K562 (cell line): Measurements from ENCODE around the gene TAF1B.

Experiments used
- PHB2 ChIP-seq: fragments of 450-650 bp; IDR thresholded peaks from 2 replicates; pipeline ENCODE4 v1.6.1; 2017; ENCODE audit warnings: low read depth
- PHTF2 ChIP-seq: fragments of 250-450 bp; sonication (Bioruptor Pico); IDR thresholded peaks from 2 replicates; pipeline ENCODE4 v1.5.0; 2021; ENCODE audit warnings: mild to moderate bottlenecking
- POLR2AphosphoS5 ChIP-seq: IDR thresholded peaks from 2 replicates; pipeline ENCODE4 v1.6.1; 2011; ENCODE audit warnings: mild to moderate bottlenecking, low read depth, low read length, moderate library complexity; ENCODE audit not compliant: control insufficient read depth, insufficient read depth

GRCh38 chr2:9884436-9884835 lies 41.2 kb downstream of the TAF1B start:
- no peak for TF ChIP-seq POLR2AphosphoS5
- no peak for TF ChIP-seq PHTF2 (CRISPR knock-in tag)
- no peak for TF ChIP-seq PHB2
